ENCODE results near the gene UBE2H.

DNA sequence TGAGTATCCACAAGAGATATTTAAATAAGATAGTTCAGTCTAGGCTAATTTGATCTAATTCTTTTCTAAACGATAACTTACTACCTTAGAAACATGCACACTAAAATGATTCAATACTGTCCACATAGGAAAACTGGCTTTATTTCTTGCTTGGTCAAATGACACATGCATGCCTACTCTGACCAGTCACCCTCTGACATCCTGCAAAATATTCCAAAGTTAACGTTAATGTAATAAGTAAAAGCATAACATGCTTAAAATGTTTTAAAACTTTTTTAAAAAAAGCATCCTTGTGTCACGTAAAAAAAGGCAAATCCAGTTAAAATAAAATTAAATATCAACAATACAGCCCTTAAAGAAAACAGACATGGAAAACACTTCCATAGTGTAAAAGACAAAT, 70.2 kb downstream of the UBE2H start:
- TF ChIP-seq POLR2A (IDR thresholded peaks at IDR 0.05; ENCODE audit: low read depth) = no peak
- TF ChIP-seq, protein P1, sequence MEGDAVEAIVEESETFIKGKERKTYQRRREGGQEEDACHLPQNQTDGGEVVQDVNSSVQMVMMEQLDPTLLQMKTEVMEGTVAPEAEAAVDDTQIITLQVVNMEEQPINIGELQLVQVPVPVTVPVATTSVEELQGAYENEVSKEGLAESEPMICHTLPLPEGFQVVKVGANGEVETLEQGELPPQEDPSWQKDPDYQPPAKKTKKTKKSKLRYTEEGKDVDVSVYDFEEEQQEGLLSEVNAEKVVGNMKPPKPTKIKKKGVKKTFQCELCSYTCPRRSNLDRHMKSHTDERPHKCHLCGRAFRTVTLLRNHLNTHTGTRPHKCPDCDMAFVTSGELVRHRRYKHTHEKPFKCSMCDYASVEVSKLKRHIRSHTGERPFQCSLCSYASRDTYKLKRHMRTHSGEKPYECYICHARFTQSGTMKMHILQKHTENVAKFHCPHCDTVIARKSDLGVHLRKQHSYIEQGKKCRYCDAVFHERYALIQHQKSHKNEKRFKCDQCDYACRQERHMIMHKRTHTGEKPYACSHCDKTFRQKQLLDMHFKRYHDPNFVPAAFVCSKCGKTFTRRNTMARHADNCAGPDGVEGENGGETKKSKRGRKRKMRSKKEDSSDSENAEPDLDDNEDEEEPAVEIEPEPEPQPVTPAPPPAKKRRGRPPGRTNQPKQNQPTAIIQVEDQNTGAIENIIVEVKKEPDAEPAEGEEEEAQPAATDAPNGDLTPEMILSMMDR (IDR thresholded peaks at IDR 0.05) = no peak
